ENCODE measurements around the gene MACIR. TPM values are rescaled to one million over a fixed set of nuclear protein-coding genes. Genes with fewer than 3 reads are reported as not detected.

MACIR gene
- total RNA-seq, 2 experiments from 2014 or later: 1.3 to 1.6 TPM

- H3K9me3 Mint-ChIP-seq: no peaks in the 10 kb centered on the region
- H3K27ac Mint-ChIP-seq: no peak overlapping the region
- H3K27me3 Mint-ChIP-seq: no peaks in the 10 kb centered on the region
- DNase-seq (no peak), ATAC-seq (ENCODE audit: poor library complexity) (no peak)
- intact Hi-C loops (cut with DNase I, micrococcal nuclease): no loop called here
- peaks cover 9% of the 10 kb centered on the region for H3K4me1 ChIP-seq (ENCODE audit: insufficient read depth, low read length)
- TF ChIP-seq CTCF (IDR thresholded peaks at IDR 0.05): no peak
- no peaks in the 10 kb centered on the region for H3K36me3 Mint-ChIP-seq (ENCODE audit: low read depth)
- peak overlapping the region; percentile 58 for H3K4me3 Mint-ChIP-seq
- H3K4me1 Mint-ChIP-seq (ENCODE audit: low read depth): peaks cover 26% of the 10 kb centered on the region
- H3K9me3 ChIP-seq (ENCODE audit: control insufficient read depth in 1 of 2, insufficient read depth in 1 of 2, low read length in 2 of 2): no peaks in the 10 kb centered on the region
- H3K4me3 ChIP-seq (ENCODE audit: low read length): no peak overlapping the region
- H3K27ac ChIP-seq (ENCODE audit: low read depth in 1 of 2, low read length in 2 of 2): no peak overlapping the region
- POLR2A ChIA-PET: no interaction called here
- CTCF ChIA-PET: no interaction called here
- H3K27me3 ChIP-seq (ENCODE audit: control insufficient read depth in 1 of 2, insufficient read depth in 2 of 2, low read length in 2 of 2): no peaks in the 10 kb centered on the region
- H3K36me3 ChIP-seq (ENCODE audit: insufficient read depth, low read length): no peaks in the 10 kb centered on the region
These were observed 4.5 kb downstream of the MACIR start for GRCh38 chr5:103263054-103263453.

GRCh38 chr5:103264508-103264907 is 5.9 kb downstream of the MACIR start:
- Mint-ChIP-seq H3K4me3 (no peak overlapping the region), H3K9me3 (no peaks in the 10 kb centered on the region), H3K36me3 (ENCODE audit: low read depth) (no peaks in the 10 kb centered on the region), H3K4me1 (ENCODE audit: low read depth) (peaks cover 28% of the 10 kb centered on the region), H3K27ac (no peak overlapping the region), H3K27me3 (no peaks in the 10 kb centered on the region)
- ATAC-seq (ENCODE audit: poor library complexity) (no peak), DNase-seq (no peak)
- no peaks in the 10 kb centered on the region for H3K27me3 ChIP-seq (ENCODE audit: control insufficient read depth in 1 of 2, insufficient read depth in 2 of 2, low read length in 2 of 2)
- no peak for TF ChIP-seq CTCF (IDR thresholded peaks at IDR 0.05)
- intact Hi-C loops (cut with DNase I, micrococcal nuclease): no loop called here
- no peak overlapping the region for H3K27ac ChIP-seq (ENCODE audit: low read depth in 1 of 2, low read length in 2 of 2)
- ChIA-PET CTCF (no interaction called here), POLR2A (no interaction called here)
- no peaks in the 10 kb centered on the region for H3K36me3 ChIP-seq (ENCODE audit: insufficient read depth, low read length)
- peaks cover 5% of the 10 kb centered on the region for H3K4me1 ChIP-seq (ENCODE audit: insufficient read depth, low read length)
- H3K4me3 ChIP-seq (ENCODE audit: low read length): no peak overlapping the region
- no peaks in the 10 kb centered on the region for H3K9me3 ChIP-seq (ENCODE audit: control insufficient read depth in 1 of 2, insufficient read depth in 1 of 2, low read length in 2 of 2)

- Histone ChIP-seq H3K4me1 (ENCODE audit: insufficient read depth, low read length) (no peaks in the 10 kb centered on the region), H3K9me3 (ENCODE audit: control insufficient read depth in 1 of 2, insufficient read depth in 1 of 2, low read length in 2 of 2) (no peaks in the 10 kb centered on the region), H3K36me3 (ENCODE audit: insufficient read depth, low read length) (no peaks in the 10 kb centered on the region), H3K27ac (ENCODE audit: low read depth in 1 of 2, low read length in 2 of 2) (no peak overlapping the region), H3K27me3 (ENCODE audit: control insufficient read depth in 1 of 2, insufficient read depth in 2 of 2, low read length in 2 of 2) (no peaks in the 10 kb centered on the region), H3K4me3 (ENCODE audit: low read length) (no peak overlapping the region)
- H3K4me1 Mint-ChIP-seq (ENCODE audit: low read depth): peaks cover 29% of the 10 kb centered on the region
- no peaks in the 10 kb centered on the region for H3K9me3 Mint-ChIP-seq
- ATAC-seq (ENCODE audit: poor library complexity): no peak
- ChIA-PET POLR2A (interaction anchor here (1.4 kb wide), 1 partner anchor 12 kb away, joined by 4 read pairs; the partner anchor contains the start of gene MACIR), CTCF (no interaction called here)
- no peaks in the 10 kb centered on the region for H3K36me3 Mint-ChIP-seq (ENCODE audit: low read depth)
- H3K27ac Mint-ChIP-seq: no peak overlapping the region
- DNase-seq: no peak
- no peak overlapping the region for H3K4me3 Mint-ChIP-seq
- no peaks in the 10 kb centered on the region for H3K27me3 Mint-ChIP-seq
- intact Hi-C loops (cut with DNase I, micrococcal nuclease): no loop called here
- TF ChIP-seq CTCF (IDR thresholded peaks at IDR 0.05): no peak
These were observed 12.0 kb downstream of the MACIR start for GRCh38 chr5:103270581-103270980.
